NCI-H2107 treated with DMSO at 0.1 percent for 48 hours (cell line): ENCODE results near the gene SPTB.
"Not testable (repeated sequence)": the region's sequence is repeated elsewhere in the genome, so short reads cannot be mapped to it uniquely, and the experiment has no call there.

Source experiments
- DNase-seq: peaks from one replicate; lab custom pipeline; 2025; ENCODE audit not compliant: unreplicated experiment; lab: John Stamatoyannopoulos, UW

The SPTB gene

DNA sequence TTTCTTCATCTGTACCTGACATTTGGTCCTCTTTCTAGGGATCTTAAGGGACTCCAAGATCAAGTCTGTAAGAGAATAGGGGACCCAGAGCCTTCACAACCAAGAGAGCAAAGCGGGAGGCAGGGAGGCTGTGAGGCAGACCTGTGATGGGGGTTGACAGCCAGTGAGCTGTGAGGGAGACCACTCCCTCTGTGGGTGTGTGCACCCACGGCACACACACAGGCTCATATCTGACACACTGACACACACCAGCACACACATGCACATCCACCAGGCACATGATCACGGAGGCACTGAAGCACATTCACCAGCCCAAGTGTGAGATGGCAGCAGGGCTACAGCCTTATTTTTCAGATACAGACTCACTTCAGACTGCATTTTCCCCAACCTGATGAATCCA is 55.2 kb downstream of the SPTB start:
- DNase-seq, result no peak

DNA sequence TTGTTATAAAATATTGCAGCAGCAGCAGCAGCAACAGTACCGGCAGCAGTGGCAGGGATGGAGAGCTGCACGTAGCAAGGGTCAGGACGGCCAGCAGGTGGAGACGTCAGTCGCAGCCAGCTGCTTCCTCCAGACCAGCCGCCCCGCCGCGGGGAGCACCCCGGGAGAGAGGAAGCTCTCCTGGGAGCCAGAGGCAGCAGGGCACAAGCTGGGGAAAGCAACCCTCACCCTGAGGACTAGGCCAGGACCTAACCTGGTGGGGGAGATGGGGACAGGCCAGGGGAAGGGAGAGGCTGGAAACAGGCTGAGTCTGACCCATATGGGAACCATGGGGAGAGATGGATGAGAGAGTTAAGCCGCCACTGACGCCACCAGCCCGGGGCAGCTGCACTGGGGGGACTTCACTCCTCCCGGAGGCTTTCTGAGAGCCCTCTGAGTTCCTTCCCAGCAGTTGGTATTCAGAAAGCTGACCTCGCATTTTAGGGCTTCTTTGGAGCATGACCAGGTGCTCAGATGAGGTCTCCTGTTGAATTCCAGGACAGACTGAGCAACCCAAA is 56.3 kb downstream of the SPTB start:
- DNase-seq, result peak; percentile 89

DNA sequence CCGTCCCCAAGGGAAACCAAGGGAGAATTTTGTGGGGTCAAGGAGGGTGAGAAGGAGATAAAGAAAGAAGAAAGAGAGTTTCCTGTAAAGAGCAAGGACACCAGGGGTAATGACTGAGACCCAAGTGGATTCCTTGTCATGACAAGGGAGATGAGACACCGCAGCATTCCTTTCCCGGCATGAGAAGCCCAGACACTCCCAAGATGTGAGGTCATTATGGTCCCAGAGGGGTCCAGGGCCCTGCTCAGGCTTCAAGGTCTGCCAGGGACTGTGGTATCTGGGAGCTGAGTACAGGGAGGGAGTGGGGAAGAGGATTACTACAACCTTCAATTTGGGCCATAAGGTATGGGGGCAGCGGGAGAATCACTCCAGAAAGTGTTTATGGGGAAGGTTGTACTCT is 58.1 kb downstream of the SPTB start:
- no peak for DNase-seq

DNA sequence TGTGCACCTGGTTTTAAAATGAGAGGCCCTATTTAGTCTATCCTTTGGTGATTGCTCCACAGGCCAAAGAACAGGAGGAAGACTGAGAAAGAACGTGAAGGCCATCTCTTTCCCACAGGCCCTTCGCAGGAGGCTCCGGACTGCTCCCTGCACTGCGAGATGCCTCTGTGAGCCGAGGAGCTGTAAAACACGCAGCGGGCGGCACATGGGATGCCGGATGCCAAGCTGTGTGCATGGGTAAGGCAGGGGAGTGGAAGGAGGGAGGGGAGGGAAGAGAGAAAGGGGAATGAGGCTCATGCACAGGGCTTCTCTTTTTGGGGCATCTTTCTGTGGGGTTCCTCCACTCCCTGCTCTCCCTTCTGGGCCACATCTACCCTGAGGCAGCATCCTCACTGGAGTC is 61.6 kb downstream of the SPTB start:
- no peak for DNase-seq

DNA sequence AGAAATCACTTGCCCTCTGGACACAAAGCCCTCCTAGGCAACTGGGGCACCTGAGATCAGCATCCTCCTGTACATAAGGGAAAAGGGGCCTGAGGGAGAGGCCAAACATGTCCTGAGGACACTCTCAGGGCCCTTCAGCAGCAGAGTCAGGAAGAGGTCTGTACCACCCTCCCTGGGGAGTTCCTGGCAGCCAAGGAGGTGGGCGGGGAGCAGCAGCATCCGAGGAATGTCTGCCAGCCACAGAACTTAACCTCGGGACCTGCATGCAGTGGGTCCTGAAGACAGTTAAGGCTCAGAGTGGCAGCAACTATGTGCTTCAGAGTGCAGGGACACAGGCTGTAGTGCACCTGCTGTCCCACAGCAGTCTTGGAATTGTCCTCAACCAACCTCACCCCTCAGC is 62.1 kb downstream of the SPTB start:
- no peak for DNase-seq

DNA sequence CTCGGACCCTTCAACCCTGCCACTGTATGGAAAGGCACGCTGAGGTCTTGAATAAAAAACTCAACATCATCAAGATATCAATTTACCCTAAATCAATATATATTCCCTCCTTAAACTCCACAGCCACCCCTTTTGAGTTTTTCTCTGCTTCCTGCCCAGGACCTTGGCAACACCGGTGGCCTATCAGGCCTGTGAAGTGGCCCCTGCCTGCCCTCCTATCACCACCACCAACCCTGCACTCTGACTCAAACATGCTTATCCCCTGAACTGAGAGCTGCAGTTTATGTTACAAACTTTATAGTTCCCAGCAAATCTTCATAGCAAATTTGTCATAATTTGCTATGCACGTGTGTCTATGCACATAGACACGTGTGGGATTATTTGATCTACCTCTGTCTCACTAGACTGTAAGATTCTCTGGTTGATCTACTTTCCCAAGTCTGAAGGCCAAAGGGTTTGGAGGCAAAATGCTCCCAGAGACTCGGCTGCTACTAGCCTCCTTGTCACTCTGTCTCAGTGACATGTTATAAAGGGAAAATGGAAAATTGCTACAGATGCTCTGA is 63.4 kb downstream of the SPTB start:
- no peak for DNase-seq

DNA sequence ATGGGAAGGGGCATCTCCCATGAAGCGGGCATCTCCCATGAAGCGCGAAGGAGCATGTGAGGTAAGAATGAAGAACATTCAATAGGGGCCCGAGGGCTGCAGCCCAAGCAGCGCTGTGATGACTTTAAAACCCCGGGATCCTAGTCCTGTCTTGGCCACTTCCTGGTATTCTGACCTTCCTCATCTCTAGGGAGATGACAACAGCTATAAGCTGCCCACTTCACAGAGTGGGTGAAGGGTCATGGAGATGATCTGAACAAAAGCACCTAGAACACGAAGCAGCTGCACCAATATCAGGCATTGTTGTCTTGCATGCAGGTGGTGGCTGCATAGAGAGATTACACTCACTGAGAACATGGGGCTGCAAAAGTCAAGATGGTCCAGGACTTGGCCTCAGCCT is 64.5 kb downstream of the SPTB start:
- peak; percentile 37 for DNase-seq

DNA sequence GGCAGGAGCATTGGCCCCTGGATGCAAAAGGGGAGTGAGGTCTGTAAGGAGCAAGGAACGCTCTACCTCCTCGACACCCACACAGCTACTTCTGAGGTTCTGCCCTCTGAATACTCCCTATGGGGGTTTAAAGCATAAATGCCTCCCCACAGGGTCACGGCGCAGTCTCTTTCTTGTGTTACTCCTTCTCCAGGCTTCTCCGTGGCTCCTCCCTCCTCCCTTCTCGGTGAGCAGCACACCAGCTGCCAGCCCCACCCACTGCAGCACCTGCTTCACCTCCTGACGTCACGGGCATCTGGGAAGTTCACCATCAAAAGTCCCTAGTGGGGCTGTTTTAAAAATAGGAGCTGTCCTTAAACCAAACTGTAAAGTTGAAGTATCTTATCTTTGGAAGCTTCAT is 67.3 kb downstream of the SPTB start:
- DNase-seq, result peak; percentile 96

DNA sequence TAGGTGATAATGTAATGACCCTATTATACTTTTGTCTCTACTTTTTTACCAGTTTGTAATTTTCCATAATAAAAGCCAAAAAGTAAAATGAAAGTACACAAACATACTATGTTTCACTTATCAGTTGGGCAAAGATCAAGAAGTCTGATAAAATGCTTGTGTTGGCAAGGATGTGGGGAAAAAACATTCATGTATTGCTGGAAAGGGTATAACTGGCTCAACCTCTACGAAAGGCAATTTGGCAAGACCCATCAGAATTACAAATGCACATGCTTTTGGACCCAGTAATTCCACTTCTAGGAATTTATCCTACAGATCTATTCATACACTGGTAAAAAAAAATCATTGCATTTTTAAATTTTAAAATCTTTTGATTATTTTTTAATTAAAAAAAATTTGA is 68.0 kb downstream of the SPTB start:
- no peak for DNase-seq

DNA sequence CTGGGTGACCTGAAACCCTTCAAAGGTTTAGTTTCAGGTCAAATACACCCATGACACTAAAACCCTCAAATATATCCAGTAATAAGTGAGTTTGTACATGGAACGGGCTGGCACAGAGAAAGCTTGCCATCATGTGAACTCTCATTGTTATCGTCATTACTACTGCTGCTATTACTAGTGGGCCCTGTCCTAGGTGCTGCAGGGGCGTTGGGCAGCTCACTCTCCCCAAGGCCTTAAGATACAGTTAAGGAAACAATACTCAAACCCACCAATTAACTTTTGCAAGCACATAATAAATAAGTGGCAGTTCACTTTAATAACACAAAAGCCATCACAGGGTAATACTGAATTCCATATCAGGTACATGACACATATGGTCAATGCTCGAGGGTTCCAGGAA is 71.3 kb downstream of the SPTB start:
- no peak for DNase-seq

DNA sequence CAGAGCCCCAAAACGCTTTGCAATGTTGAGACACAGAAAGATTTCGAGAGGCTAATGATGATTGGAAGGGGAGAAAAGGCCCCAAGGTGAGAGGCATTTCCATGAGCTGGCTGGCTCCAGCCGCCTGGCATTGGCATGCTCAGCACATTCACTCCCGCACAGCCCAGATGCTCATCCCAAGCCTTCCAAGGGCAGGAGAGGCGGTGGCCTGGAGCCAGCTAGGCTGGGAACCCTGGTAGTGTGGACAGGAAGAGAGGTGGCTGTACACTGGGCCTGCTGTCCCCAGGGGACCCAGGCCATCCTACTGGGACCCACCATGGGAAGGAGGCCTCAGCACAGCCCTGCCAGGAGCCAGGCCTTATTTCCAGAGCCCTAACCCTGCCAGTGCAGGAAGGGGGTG is 72.2 kb downstream of the SPTB start:
- no peak for DNase-seq

DNA sequence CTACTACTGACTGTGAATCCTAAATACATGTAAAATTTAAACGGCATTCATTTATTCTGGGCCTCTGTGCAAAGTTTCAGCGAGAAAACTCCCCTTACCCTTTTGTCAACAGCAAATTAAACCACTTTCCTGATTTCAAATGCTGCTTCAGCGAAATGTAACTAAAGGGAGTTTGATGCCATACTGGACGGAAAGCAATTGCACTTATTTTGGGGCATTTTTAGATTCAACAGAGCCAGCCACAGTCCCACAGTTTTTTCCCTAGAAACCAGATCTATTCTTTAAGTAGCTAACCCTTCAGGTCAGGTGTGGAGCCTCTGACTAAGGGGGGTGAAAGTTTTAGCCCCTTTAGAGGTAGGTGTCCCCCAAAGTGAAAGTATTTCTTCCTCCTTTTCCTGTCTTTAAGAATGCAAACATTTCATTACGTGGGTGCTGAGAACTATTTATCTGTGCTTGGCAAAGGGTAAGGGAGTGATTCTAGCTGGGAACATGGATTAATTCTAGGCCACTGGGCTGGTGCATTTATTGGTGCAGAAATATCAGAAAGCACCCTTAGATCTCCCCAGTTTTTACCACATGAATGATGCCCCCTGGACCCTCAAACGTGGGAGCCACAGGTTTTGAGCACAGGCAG is 72.7 kb downstream of the SPTB start:
- no peak for DNase-seq

DNA sequence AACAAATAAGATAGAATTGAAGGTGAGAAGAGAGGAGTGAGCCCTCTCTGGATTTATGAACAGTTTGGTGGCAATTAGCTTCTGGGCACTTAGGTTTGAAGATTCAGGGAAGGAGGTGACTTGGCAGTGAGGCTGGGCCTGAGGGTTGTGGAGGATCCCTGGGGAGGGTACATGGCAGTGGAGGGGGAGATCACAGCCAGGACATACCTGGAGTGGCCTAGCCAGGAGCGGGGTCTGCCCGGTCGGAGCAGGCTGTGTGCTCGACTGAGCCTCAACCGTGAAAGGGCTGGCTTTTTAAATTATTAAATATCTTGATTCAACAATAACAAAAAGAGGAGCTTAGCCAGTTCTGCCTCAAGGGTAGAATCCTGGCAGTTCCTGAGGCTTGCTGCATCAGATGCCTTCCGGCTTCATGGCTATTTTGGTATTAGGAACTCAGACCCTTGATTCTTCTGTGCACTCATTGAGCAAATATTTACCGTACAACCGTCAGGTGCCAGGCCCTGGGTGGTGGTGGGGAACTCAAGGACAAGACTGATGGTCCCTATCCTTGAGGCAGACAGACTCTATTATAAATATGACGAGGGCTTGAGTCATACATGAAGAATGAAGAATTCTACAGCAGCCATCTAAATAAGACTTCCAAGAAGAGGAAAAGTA is 73.4 kb downstream of the SPTB start:
- no peak for DNase-seq

DNA sequence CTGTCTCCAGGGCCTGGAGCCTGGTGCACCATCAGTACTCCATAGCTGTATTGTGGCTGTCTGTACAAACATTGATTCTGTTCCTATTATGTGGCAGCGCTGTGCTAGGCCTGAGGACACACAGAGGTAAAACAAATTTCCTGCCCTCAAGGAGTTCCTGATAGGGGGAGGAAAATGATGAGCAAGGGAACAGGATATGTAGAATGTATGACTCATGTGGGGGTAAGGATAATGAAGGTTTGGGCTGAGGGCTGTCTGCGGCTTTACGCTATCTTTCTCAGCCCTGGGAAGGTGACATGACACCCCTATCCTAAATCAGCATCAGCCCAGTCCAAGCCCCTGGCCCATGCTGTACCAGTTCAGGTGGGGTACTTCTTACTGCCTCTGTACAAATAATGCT is 74.1 kb downstream of the SPTB start:
- not testable (repeated sequence) for DNase-seq

DNA sequence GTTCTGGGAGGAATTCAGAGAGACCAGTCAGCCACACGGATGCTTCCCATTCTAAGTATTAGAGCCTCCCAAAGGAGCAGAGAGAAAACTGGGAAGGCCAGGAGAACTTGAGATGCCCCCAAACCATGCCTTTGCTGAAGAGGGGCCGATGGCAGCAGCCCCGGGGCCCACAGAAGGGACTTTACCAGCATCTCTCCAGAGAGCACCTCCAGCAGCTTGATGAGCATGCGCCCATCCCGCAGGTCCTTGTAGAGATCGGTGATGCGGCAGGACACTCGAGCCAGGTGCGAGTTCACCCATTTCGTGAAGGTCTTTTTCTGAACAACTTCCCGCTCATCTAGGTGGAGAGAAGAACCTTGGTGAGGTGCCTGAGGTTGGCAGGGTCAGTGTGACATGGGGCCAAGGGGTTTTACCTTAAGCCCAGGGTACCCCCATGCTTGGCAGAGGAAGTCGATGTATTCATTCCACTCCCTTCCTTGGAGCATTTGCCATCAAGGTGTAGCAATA is 74.9 kb downstream of the SPTB start:
- DNase-seq, result no peak

DNA sequence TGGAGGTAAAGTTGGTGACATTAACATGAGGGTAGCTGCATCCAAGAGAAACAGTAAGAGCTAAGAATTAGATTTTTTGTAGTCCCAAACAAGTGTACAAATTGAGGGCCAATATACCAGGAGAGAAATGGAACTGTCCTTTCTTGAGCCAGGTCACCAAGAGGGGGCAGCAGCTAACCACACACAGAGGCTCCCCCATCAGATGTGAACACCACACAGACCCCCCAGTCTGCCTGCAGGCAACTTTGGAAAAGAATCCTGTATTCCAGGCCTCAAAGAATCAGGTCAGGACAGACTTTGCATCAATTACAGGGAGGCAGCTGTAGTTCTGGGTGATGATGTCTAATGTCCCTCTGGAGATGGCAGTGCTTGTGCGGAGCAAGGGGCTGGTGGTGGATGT is 77.9 kb downstream of the SPTB start:
- DNase-seq, result no peak

DNA sequence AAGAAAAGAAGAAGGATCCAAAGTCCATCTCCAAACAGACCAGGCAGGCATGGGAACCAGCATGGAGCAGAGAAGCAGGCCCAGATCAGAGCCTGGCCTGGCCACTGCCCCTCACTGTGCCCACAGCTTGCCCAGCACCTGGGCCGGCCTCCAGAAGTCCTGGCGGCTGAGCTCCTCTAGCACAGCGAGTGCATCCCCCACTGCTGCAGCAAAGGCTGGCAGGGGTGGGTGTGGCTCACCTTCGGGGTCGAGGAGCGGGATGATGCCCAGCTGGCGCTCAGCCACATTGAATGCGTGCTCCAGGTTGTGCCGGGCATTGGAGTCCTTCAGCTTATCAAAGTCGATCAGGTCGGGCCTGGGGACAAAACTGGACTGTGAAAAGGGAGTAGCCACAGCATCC is 78.7 kb downstream of the SPTB start:
- DNase-seq, result no peak

DNA sequence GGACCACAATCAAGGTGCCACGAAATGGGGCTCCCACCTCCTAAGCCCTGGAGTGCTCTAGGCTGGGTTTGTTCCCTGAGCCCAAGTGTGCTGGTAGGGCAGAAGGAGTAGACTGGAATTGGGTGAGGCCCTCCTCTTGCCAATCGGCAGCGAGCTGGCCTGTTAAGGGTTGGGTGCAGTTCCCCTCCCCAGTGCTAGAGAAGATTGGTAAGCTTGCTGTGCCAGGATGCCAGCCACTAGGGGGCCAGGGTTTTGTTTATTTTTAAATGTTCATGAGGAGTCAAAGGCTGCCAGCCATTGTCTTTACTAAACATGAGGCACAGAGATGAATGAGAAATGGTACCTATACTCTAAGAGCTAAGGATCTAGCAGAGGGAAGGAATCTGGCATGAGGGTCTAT is 79.7 kb downstream of the SPTB start:
- no peak for DNase-seq

DNA sequence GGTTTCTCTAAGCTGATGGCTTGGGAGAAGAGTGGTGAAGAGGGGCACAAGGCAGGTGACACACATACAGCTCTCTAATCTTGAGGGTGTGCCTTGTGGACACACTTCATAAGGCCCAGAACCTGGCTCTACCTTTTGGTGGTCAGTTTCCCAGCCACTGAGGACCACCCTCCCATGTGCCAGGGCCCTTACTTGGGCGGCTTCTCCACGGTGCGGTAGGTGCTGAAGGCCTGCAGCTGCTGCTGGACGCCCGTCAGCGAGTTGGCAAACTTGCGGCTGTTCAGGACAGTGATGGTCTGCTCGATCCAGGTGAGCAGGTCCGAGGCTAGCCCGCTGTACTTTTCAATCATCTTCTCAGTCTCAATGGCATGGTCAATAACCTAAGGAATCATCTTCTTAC is 80.2 kb downstream of the SPTB start:
- DNase-seq, result no peak

DNA sequence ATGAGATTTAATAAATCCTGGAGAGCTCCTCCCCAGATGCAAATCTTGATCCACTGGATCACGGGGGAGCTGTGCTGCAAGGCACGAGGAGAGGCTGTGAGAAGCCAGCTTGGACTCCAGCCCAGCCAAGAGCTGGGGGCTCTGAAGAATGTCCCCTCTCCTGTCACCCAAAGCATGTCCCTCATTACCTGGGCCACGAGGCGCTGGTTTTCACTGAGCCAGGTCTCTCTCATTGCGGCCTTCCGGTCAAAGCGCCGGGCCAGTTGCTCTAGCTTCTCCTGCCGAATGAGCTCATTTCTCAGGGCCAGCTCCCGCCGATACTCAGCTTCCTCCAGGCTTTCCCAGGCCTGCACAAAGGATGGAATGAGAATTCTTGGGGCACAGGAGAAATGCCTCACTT is 83.3 kb downstream of the SPTB start:
- DNase-seq, result no peak

DNA sequence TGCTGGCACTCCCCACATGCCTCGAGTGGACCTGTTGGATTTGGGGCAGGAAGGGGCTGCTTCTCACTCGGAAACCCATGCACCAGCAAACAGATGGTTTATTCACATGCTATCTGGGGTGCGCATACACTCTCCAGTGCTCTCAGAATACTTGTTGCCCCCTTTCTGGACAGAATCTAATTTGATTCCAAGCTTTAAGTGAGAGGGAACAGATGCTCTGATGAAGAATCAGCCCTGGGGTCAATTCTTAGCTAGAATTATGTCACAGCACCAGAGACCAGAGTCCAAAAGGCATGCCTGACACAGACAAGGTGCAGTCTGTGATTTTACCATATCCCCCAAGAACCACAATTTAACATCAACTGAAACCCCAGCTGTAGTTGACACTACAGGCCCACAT is 83.8 kb downstream of the SPTB start:
- DNase-seq, result no peak

DNA sequence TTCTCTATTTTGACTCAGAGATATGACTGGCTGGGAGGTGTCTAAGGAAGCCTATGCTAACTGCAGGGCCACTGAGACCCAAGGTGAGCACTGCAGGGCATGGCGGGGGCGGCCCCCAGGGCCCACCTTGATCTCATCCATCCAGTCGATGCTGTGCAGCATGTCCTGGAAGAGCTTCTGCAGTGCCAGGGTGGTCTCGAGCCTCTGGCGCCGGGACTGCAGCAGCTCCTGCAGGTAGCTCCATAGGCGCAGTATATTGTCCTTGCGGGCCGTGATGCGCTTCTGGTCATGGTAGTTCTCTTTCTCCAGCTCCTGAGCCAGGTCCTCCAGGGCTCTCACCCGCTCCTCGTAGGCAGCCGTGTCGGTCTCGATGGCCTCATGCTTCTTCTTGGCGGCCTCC is 84.5 kb downstream of the SPTB start:
- DNase-seq, result no peak
